NK-92 (cell line): ENCODE data around the gene HACD2.

Experiments
- DNase-seq: peaks from one replicate; lab custom pipeline; 2025; ENCODE audit not compliant: unreplicated experiment; lab: John Stamatoyannopoulos, UW

Gene HACD2

DNA sequence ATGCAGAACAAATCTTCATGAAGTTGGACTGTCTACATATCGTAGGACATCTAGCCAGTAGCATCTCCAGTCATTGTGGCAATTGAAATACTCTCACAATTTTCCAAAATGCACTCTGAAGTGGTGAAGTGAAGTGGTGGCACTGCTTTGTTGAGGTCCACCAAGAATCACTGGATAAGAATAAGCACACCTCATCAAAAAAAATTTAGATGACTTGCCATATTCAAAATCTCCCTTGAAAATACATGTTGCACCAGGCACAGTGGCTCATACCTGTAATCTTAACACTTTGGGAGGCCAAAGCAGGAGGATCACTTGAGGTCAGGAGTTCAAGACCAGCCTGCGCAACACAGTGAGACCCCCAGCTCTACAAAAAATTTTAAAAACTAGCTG is 12.9 kb downstream of the HACD2 start:
- DNase-seq, result no peak

DNA sequence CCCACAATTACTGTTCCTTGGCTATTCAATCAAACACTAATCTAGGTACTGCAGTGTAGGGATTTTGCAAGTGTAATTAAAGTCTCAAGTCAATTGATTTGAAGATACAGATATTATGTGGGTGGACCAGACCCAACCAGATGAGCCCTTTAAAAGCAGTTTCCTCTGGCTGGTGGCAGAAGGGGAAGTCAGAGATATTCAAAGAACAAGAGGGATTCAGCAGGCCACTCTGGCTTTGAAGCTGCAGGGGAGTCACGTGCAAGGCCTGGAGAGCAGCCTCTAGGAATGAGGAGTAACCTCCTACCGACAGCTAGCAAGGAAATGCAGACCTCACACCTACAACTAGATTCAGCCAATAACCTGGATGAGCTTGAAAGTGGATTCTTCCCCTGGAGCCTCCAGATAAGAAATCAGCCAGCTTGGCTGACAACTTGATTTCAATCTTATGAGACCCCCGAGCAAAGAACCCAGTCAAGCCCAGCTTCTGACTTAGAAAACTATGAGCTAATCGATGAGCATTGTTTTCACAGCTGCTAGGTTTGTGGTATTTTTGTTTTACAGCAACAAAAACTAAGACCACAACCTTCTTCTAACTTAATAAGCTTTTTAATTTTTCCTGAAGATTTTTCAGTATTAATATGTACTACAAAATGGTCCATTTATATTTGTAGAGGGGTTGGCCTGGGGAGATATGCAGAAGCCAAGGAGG is 13.4 kb downstream of the HACD2 start:
- DNase-seq, result no peak

DNA sequence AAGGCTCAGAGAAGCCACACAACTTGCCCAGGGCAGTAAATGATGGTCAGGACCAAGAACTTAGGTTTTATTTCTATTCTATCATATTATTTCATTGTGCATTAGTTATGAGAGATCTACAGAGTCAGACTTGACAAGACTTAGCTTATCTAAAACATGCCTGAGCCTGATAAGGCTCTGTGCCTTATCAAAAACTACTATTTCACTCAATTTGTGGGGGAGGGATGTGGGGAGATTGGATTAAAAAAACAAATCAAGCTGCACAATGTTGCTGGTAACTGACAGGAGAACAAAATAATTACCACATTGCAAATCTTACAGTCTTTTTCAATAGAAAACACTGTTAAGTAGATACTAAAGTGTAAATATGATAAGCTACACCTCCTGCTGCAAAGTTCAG is 16.0 kb downstream of the HACD2 start:
- DNase-seq, result no peak

DNA sequence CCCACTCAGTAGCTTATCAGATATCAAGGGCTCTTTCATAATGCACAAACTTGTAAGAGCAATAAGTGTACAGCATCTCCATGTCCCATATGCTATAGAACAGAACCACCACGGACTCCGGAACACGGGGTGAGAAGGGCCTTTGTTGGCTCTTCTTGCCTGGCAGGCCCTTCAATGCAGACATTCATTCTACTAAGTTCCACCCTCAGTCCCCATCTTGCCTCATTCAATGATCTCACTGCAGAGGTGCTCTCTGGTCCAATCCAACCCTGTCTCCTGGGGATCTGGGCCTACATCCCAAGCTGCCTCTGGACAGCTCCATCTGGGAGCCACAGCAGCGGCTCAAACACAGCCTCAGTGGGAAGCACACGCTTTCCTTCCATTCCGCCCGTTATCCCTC is 16.8 kb downstream of the HACD2 start:
- DNase-seq, result no peak

DNA sequence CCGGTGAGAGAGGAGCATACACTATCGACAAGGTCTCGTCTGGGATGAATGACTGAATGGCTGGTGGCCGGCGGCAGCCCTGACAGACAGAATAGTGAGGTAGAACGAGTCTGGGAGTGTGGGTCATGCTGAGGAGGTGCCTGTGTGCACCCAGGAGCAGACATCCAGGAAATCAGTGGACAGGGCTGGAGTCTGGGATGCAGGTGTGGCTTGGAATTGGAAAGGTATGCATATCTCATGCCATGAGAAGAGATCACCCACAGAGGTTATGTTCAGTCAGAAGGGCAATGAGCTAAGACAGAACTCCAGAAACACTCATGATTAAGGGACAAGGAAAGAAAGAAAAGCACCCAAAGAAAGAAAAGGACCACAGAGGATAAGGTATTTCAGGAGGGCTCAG is 20.8 kb downstream of the HACD2 start:
- DNase-seq, result no peak

DNA sequence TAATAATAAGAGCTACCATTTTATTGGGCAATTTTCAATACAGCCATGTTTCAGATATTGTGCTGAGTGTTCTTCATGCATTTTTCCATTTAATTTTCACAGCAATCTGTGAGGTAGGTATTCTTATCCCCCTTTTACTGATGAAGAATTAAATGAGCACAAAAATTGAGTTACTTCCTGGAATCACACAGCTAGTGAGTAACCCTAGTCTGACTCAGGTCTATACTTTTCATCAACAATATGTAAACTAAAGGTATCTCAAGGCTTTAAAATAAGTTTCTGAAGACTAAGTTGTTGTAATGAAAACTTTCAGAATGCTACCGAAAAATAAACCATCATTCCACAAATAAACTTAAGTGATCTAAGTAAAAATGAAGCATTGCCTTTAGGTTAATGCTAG is 22.3 kb downstream of the HACD2 start:
- no peak for DNase-seq

DNA sequence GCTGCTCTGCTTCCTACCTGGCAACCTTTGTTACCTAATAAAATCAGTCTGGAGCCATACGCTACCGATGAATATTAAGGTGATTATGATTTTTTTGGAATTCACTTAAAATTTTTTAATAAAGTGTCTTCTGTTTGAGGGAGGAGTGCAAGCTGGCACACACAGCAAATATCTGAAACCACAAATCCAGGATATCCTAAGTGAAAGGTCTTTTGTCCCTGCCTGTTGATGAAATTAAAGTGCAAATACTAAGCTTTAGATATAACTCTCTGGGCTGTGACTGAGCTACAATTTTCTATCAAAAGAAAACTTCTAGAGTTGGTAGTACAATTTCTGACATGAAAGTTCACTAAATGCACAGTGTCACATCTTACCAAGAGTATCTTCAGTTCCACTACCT is 23.7 kb downstream of the HACD2 start:
- DNase-seq, result no peak

DNA sequence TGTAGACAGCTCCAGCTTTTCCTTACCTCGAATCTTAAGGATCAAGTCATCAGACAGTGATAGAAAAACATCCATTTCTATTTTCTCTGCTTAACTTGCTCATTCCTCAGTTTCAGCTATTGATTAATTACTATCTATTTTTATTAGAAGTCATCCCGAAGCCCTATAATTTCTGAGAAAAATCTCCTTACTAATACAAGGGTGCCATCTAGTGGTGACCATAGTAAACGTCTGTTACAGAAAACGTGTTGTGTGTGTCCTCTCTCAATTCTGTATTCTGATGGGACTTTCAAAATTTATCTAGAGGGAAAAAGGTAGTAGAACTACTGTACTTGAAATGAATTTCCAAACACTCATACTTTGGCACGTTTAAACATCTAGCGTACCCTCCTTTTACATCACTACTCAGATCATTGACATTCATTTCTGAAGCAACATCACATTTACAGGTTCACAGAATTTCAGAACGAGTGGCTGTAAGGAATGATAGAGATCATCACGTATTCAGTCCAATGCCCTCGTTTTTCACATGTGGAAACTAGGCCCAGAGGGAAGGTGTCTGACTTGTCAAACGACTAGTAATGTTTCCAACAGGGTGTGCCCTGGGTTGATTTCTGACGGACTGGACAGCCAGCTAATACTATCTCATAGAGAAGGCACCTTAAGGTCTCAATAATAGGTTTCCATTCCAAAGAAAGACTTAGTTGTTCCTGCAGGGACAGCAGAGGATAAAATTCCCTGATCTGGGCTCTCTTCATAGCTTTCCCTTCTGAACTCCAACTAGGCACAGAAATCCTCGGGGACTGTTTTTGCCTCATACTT is 25.6 kb downstream of the HACD2 start:
- DNase-seq, result no peak

DNA sequence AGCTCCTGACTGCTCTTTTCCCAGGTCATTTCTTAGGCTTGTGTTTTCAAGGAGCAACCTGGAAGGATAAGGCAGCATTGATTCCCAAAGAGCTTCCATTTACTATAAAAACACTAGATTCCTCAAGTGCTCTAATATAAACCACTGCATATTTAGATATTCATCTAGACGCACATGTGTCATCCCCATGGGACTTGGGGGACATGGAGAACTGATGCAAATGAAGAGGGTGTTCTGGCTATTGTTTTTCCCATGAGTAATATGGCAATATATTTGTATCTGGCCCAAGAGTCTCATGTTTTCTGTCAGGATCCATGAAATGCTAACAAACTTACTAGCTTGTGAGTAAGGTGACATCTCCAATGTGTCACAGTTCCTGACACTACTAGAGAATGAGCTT is 31.3 kb downstream of the HACD2 start:
- no peak for DNase-seq

DNA sequence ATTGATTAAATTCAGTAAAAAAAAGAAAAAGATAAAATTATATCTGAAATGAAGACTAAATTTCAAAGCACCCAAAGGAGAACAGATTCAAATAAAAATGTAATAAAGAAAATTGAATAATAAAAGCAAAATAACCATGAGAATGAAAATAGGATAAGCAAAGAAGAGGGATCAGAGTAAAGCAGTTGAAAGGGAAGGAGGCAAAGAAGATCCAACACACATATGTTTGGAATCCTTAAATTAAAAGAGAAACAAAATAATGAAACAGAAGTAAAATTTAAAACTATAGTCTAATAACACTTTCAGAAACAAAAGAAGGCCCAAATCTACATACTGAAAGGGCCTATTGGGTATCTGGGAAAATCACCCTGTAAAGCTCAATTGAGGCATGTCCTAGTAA is 32.1 kb downstream of the HACD2 start:
- no peak for DNase-seq

DNA sequence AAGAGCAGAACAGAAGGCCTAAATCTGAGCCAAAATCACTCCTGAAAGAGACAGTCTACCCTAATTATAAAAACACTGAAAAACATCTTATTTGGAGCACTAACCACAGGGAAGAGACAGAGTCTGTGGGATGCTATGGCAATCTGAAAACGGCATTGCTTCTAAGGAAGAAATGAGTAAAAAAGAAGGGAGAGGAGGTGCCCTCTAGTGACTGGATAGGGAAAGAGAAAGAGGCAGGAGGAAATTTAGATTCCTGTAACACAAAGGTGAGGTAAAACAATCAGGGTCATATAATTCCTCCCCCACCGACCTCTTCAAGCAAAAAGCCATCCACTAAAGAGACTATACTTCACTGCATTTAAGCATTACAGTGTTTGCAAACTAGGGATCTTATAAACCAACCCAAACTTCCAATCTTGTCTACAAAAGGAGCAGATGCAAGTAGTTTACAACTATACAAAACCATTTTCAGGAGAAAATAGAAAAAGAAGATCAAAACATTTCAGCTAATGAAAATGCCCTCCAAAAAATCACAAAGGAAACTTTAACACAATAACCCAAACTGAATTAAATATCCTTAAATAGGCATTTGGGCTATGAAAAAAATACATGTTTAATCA is 32.6 kb downstream of the HACD2 start:
- no peak for DNase-seq

DNA sequence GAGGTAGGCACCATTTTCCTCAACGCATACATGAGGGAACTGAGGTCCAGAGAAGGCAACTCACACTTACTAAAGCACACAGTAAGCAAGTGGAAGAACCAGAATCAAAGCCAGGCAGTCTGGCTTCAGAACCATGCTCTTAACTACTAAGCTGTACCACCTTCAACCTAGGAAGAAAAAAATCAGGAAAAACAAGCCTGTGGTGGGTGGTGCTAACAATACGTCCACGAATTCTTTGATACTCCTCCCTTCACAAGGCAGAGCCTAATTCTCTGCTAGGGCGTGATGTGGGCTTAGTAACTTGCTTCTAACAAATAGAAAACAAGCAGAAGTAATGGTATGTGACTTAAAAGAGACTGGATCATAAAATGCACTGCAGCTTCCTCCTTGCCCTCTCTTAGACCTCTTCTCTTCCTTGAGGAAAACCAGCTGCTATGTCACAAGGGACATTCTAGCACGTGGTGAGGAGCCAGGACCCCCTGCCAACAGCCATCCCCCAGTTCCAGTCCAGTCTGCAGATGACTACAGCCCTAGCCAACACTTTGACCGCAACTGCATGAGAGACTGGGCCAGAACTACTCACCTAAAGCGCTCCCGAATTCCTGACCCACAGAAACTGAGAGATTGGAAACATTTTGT is 36.9 kb downstream of the HACD2 start:
- no peak for DNase-seq

DNA sequence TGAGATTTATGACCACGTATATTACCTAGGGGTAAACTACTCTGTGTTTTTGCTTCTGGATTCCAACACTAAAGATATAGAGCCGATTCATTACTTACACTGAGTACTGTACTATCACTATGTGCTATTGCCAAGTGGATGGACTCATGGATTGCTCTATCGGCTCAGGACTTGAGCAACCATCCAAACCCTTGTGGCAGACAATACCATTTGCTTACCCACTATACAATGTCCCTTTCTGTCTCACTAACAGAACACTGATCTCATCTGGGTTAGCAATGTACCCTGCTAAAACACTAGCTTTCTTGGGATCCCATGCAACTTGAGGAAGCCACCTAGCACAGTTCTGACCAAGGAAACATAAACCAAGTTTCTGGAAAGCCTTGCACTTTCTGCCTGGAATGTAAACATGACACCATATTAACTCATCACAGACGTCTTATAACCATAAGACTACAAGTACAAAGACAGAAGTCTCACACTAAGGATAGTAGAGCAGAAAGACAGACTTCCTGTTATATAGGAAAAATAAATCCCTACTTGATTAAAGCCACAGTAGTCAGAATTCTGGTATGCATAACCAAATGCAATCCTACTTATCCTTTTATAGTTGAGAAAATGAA is 38.6 kb downstream of the HACD2 start:
- DNase-seq, result no peak

DNA sequence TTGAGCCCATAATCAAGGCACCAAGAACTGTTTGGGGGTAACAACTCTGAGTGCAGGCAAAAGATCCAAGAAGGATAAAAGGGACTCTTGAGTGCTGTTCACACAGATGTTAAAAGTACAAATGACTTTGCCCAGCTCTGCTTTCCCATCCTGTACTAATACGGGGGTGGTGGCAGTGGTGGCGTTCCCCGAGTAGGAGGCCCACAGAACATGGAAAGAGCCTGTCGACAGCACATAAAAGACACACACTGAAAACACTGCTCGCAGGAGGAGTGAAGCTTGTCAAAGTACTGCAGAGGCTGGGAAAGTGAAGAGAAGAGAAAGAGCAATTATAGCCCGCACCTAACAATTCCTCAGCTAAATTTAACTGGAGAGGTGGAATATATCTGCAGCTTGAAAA is 40.9 kb downstream of the HACD2 start:
- no peak for DNase-seq

DNA sequence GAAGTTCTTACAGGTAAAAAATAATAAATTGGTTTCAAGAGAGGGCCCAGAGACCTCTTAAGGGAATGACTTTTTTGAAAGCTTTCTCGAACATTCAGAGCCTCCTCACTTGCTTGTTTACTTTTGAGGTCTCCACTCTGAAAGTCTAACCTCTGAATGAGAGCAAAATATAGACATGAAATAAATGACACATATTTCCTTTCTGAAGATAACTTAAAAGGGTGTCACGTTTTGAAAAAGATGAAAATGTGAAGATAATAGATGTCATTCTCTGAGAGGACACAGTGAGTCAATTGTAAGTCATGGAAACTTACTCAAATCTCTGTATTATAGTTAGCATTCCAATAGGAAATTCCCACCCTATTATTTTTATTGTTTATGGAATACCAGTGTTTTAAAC is 44.6 kb downstream of the HACD2 start:
- no peak for DNase-seq

DNA sequence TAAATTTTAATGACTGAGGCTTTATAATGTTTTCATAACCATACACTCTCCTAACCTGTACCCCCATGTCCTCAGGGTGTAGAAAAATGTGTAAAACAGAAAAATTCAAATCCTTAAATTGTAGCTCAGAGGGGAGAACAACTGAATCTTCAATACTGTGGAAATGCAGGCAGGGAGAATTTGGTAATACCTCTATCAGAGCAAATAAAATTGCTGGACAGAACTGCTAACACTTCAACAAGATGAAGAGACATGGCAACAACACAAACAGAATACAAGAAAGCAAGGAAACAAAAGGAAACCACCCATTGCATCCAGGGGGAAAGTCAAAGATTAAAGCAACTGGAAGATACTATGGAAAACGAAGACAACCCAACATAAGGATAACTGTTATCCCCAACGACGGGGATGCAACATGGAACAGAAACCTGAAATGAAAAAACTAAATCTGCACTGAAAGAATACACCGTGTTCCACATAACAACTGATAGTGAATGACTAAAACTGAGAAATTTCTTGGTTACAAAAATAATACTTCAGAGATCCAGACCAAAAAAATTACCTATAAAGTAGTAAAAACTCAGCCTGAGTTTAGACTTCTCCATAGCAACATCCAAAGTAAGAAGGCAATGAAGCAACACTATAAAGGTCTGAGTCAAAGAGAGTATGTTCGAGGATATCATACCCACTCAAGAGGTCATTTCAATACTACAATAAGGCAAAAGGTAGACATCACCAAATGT is 48.5 kb downstream of the HACD2 start:
- no peak for DNase-seq

DNA sequence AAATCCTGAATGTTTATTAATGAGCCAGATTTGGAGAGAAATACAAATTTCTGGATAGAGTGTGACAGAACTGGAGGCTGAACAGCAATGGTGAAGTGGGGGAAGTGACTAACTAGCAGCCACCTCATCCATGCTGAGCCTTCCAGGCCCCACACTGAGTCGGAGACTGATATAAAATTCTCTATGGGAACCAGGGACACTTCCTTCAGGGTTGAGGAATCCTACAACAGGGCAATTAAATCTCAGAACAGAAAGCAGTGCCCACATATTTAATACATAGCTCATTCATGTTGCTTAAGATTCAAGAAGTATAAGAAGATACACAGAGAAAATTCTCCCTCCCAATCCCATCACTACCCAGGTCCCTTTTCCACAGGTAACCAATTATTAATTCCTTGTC is 49.3 kb downstream of the HACD2 start:
- DNase-seq, result no peak

DNA sequence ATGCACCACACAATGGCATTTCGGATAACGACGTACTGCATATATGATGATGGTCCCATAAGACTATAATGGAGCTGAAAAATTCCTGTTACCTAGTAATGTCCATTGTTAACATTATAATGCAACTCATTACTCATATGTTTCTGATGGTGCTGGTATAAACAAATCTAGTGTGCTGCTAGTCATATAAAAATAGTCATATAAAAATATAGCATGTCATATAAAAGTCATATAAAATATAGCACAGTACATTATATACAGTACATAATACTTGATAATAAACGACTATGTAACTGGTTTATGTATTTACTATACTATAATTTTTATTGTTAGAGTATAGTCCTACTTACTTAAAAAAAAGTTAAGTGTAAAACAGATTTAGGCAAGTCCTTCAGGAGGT is 50.6 kb downstream of the HACD2 start:
- no peak for DNase-seq

DNA sequence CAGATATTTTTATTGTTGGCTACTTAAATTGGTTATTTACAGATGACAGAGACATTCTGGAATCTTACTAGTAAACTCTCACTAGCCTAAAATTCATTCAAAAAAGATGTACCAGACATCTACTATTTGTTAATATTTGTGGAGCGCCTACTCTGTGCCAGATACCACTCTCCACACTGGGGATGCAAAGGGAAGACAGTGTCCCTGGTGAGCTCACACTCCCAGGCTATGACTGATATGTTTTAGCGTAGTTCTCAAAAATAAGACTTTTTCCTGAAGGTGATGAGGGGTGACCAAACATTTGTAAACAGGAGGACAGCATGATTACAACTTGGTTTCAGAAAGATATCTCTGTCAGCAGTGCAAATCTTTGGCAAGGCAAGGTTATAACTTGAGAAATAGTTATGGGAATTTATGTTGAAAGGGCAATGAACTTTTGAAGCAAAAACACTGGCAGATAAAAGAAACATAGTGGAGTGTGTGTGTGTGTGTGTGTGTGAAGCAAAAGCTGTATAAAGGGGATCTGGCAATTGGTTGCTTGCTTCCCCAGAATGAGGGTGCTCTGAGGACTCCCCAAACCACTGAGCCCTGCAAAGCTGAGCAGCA is 51.2 kb downstream of the HACD2 start:
- no peak for DNase-seq

DNA sequence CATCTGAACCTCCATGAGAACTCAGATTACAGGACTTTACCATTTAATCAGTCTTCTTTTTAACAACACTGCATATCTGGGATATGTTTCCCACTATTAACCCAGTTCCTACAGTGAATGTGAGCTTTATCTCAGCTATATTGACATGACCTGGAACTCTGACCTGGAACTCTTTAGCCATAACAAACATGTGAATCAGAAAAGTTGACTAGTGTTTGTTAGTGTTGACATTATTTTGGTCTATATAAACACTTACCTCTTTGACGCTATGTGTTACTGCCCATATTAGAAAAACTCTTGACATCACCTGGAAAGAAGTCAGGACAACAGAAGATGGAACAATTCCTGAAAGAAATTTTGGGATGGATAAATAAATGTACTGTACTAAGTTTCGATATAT is 56.7 kb downstream of the HACD2 start:
- DNase-seq, result no peak
